ENCODE results near the gene C11orf97.

GRCh38 chr11:94524341-94524740, 12.1 kb downstream of the C11orf97 start:
- TF ChIP-seq FOSL1 (IDR thresholded peaks at IDR 0.05; ENCODE audit: insufficient read depth, low read depth, low read length) (no peak), EZH2 (IDR thresholded peaks at IDR 0.05; ENCODE audit: low read depth, low read length, severe bottlenecking) (no peak)

Data from H1 (cell line).